Uterus (tissue), 4 donors: Measurements from ENCODE around the gene TMEM61. TPM values are rescaled to one million over a fixed set of nuclear protein-coding genes. Genes with fewer than 3 reads are reported as not detected.

Experiments used
- DNase-seq, 2 donors: peaks; one replicate each; pipeline ENCODE4 v3.0.0-alpha.2; 2019 to 2020
- H3K27ac ChIP-seq, 2 donors: fragments of 200-600 bp; sonication (generic); 1 replicate in 1 of 2; 2 replicates in 1 of 2; pipeline ENCODE4 v1.5.1; 2016 to 2018
- H3K27me3 ChIP-seq, 2 donors: fragments of 200-600 bp; sonication (generic); one replicate each; pipeline ENCODE4 v1.5.1; 2018 to 2019; ENCODE audit warnings: control low read depth in 1 of 2
- H3K36me3 ChIP-seq, 2 donors: fragments of 200-600 bp; sonication (generic); one replicate each; pipeline ENCODE4 v1.5.1; 2019; ENCODE audit warnings: control low read depth in 1 of 2
- H3K4me1 ChIP-seq, 2 donors: fragments of 200-600 bp; sonication (generic); one replicate each; pipeline ENCODE4 v1.5.1; 2018 to 2019; ENCODE audit warnings: control low read depth in 1 of 2
- H3K4me3 ChIP-seq, 2 donors: fragments of 200-600 bp; sonication (generic); 1 replicate in 1 of 2; 2 replicates in 1 of 2; pipeline ENCODE4 v1.5.1; 2018 to 2019; ENCODE audit warnings: mild to moderate bottlenecking in 1 of 2
- H3K9me3 ChIP-seq, 2 donors: fragments of 200-600 bp; sonication (generic); one replicate each; pipeline ENCODE4 v1.5.1; 2019; ENCODE audit warnings: control low read depth in 1 of 2
- CTCF ChIP-seq, 4 experiments: fragments of 200-600 bp in 2 of 4; fragments of 450-650 bp in 2 of 4; sonication (generic) in 2 of 4; IDR thresholded peaks; one replicate each; pipeline ENCODE4 v1.5.1; 2016 to 2019; ENCODE audit warnings: antibody characterized with exemption in 4 of 4, mild to moderate bottlenecking in 2 of 4, moderate library complexity in 1 of 4
- POLR2A ChIP-seq, 2 donors: fragments of 450-650 bp; IDR thresholded peaks; one replicate each; pipeline ENCODE4 v1.6.1; 2016; ENCODE audit warnings: antibody characterized with exemption in 2 of 2, mild to moderate bottlenecking in 1 of 2, moderate library complexity in 1 of 2
- intact Hi-C: fragments of 100-400 bp; cut with DNase I; formaldehyde crosslinking; loops from one replicate; pipeline ENCODE4 v1.15.1; 2023; ENCODE audit warnings: low total_unique reads
- total RNA-seq, 4 donors: library from RNA; depleted of rRNA in 3 of 4; stranded (reverse); fragments of >200 nt in 3 of 4; gene quantifications; one replicate each; pipeline versions ENCODE4 v1.1.0 to v1.2.4, GENCODE V29; 2014 to 2023
- donor health status: DM: yes; HTN: yes; CAD: no.

Gene TMEM61
- total RNA-seq, 4 donors from 2014 or later, result 0.35 TPM; not detected in 3

- H3K4me3 ChIP-seq, result no peak overlapping the region
- TF ChIP-seq CTCF (IDR thresholded peaks at IDR 0.05), result no peak
- TF ChIP-seq POLR2A (IDR thresholded peaks at IDR 0.05), result no peak
- intact Hi-C loops, result no loop called here
- no peaks in the 10 kb centered on the region for H3K27me3 ChIP-seq
- no peak overlapping the region for H3K27ac ChIP-seq
- no peak for DNase-seq
- H3K36me3 ChIP-seq, result no peaks in the 10 kb centered on the region
- H3K9me3 ChIP-seq, result no peaks in the 10 kb centered on the region
- no peaks in the 10 kb centered on the region for H3K4me1 ChIP-seq
These were observed 12.7 kb downstream of the TMEM61 start for GRCh38 chr1:54993140-54993539.

DNA sequence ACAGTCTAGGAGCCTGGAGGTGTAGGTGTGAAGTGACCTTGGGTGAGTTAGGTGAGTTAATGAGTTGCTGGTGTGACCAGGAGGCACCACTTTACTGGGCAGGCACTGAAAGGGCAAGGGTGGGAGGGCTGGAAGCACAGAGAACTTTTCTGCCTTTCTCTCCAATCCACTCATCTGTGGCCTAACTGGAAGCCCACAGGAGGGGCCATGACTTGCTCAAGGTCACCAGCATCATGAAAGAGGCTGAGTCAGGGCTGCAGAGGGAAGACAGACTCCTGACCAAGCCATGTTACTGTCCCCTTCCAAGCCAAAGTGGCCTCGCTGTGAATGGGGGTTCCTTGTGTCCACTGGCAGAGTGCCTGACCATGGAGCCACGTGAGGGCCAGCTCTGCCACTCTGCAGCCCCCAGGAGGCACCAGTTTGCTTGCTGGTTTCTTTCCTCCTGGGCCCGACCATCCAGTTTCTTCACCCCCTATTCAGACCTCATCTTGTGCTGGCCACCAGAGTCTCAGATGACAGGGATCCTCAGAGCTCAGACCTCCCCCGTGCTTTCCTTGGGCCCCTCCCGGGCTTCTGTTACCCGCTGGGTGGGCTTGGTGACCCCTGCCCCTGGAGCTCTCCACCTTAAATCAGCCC lies 14.0 kb downstream of the TMEM61 start:
- intact Hi-C loops, result no loop called here
- H3K27ac ChIP-seq, result no peak overlapping the region
- no peak for TF ChIP-seq POLR2A (IDR thresholded peaks at IDR 0.05)
- TF ChIP-seq CTCF (IDR thresholded peaks at IDR 0.05), result no peak

DNA sequence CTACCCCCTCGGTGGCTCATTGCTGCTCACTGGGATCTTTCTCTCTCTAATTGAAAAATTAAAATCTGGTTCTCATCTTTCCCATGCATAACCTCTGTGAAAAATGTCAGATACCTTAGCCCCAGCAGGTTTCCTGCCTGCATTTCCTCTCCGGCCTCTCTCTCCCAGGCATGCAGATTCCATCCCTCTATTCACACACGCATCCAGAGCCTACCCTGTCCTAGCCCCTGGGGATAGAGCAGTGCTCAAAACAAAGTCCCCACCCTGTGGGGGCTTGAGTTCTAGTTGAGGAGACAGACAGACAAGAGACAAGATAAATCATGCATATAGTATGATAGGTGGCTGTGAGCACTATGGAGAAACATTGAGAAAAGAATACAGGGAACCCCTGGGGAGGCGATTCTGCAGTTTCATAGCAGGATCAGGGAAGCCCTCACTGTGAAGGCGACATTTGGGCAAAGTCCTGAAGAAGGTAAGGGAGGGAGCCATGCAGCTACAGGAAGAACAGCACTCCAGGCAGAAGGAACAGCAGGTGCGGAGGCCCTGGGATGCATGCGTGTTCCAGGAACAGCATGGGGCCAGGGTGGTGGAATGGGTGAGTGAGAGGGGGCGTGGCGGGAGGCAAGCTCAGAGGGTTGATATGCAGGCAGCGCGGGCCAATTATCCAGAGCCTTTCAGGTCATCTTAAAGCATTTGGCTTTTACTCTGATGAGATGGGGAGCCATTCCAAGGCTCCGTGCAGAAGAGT lies 14.8 kb downstream of the TMEM61 start:
- H3K27ac ChIP-seq, result no peak overlapping the region
- TF ChIP-seq CTCF (IDR thresholded peaks at IDR 0.05) (no peak), POLR2A (IDR thresholded peaks at IDR 0.05) (no peak)
- intact Hi-C loops, result no loop called here
- no peaks in the 10 kb centered on the region for H3K9me3 ChIP-seq
- H3K4me1 ChIP-seq, result no peaks in the 10 kb centered on the region
- H3K36me3 ChIP-seq, result no peaks in the 10 kb centered on the region
- H3K4me3 ChIP-seq, result no peak overlapping the region
- H3K27me3 ChIP-seq, result no peaks in the 10 kb centered on the region
- no peak for DNase-seq

More for the DNA sequence above, 14.0 kb downstream of the TMEM61 start:
- no peaks in the 10 kb centered on the region for H3K27me3 ChIP-seq
- DNase-seq, result no peak
- H3K4me3 ChIP-seq, result no peak overlapping the region
- H3K9me3 ChIP-seq, result no peaks in the 10 kb centered on the region
- H3K4me1 ChIP-seq, result no peaks in the 10 kb centered on the region
- no peaks in the 10 kb centered on the region for H3K36me3 ChIP-seq

- H3K36me3 ChIP-seq, result no peaks in the 10 kb centered on the region
- H3K9me3 ChIP-seq, result no peaks in the 10 kb centered on the region
- TF ChIP-seq CTCF (IDR thresholded peaks at IDR 0.05) (no peak), POLR2A (IDR thresholded peaks at IDR 0.05) (no peak)
- H3K27ac ChIP-seq, result no peak overlapping the region
- intact Hi-C loops, result no loop called here
- H3K4me1 ChIP-seq, result no peaks in the 10 kb centered on the region
- no peaks in the 10 kb centered on the region for H3K27me3 ChIP-seq
- no peak for DNase-seq
- H3K4me3 ChIP-seq, result no peak overlapping the region
These were observed 15.4 kb downstream of the TMEM61 start for GRCh38 chr1:54995835-54996234.

- H3K4me3 ChIP-seq, result no peak overlapping the region
- intact Hi-C loops, result no loop called here
- no peak overlapping the region for H3K27ac ChIP-seq
- H3K4me1 ChIP-seq, result no peaks in the 10 kb centered on the region
- no peaks in the 10 kb centered on the region for H3K27me3 ChIP-seq
- TF ChIP-seq POLR2A (IDR thresholded peaks at IDR 0.05), result no peak
- peak; percentile 39 to 56 (median 48) for TF ChIP-seq CTCF (IDR thresholded peaks at IDR 0.05)
- H3K36me3 ChIP-seq, result no peaks in the 10 kb centered on the region
- peak in 1 of 2 donors; percentile 28 for DNase-seq
- H3K9me3 ChIP-seq, result no peaks in the 10 kb centered on the region
These were observed 16.0 kb downstream of the TMEM61 start for GRCh38 chr1:54996359-54996868.
